GM19351 (cell line): ENCODE results near the gene OCEL1.
"Not testable (repeated sequence)": the region's sequence is repeated elsewhere in the genome, so short reads cannot be mapped to it uniquely, and the experiment has no call there.

ENCODE experiments used
- ATAC-seq: cut with Tn5 transposase; IDR thresholded peaks from one replicate; pipeline ENCODE4 v1.9.1; 2021; ENCODE audit warnings: mild to moderate bottlenecking, moderate library complexity; ENCODE audit not compliant: unreplicated experiment

OCEL1 gene

DNA sequence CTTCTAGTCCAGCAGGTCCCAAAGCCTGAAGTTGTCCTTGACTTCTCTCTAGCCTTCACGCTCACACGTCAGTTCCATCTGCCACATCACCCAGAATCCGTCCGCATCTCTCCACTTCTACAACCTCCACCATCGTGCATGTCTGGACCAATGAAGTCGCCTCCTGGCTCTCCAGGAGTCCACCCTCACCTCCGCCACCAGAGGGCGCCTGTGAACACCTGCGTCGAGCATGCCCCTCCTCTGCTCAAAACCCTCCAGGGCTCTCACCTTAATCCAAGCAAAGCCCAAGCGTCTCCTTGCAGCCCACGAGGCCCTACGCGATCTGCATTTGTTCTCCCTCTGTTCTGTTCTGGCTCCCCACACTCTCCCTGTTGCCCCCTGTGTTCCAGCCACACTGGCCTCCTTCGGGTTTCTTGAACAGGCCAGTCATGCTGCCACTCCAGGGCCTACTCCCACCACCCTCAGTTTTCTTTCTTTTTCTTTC lies 34.9 kb downstream of the OCEL1 start:
- ATAC-seq, result peak; percentile 79

DNA sequence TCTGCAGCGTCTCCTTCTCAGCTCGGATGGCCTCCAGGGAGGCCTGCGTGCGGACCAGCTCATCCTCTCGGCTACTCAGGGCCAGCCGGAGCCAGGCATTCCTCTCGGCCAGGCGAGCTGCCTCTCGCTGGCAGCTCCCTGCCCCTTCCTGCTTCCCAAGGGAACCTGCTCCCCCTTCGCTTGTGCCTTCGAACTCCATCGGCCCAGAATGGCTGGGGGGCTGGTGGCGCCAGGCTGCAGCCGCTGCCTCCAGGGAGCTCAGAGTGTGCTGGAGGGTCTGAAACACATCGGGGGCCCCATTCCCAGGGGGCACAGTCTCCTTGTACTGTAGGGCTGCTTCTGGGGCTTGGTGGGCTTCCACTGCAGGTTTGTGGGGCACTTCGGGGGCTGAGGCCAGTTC lies 36.5 kb downstream of the OCEL1 start:
- ATAC-seq, result no peak

DNA sequence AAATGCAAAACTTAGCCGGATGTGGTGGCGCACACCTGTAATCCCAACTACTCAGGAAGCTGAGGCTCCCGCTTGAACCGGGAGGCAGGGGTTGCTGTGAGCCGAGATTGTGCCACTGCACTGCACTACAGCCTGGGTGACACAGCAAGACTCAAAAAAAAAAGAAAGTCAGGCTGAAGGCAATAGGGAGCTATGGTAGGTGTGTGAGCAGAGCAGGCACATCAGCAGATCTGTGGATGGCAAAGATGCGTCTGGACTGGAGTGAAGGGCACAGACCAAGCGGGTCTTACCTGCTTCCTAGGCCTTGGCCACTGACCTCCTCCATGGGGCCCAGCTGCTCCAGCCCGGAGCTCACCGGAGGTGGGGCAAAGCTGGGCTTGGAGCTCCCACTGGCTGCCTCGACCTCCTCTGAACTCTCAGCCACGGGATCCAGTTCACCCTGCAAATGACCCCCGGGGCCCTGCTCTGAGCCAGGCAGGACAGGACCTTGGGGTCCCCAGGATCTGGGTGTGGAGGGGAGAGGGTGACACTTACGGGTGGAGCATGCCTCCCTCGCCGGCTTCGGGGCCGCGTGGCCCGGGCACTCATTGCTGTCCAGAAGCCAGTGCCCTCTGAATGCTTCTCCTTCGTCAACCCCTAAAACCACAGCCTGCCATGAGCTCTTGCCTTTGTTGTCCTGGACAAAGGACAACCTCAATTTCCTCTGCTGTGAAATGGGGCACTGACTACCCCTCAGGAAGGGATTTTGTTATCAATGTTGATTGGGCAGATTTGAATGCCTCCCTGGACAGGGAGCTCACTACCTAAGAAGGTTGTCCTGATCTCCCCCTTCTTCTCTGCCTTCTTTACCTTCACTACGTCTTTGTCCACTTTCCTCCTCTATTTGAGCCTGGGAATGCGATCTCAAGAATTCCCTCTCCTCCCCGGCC lies 38.0 kb downstream of the OCEL1 start:
- ATAC-seq, result no peak

DNA sequence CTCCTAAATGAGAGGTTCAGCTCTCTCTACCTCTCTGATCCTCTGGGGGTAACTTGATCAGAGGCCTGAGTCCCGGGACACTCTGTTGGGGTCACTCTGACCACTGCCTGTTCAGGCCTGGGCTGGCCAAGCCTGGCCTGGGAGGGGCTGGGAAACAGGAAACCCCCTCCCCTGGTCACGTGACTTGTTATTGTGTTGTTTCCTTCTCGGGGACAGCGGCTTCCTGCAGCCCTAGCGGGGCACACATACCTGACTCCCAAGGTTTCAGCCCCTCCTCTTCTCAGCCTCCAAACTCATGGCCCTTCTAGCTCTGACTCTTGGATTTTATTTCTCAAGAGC lies 38.6 kb downstream of the OCEL1 start, which contains the start of gene USHBP1:
USHBP1 (minus strand) TSS at position 105 of the 339 bp plus-strand sequence. CDS start 446 bp downstream, outside the sequence.
- ATAC-seq, result no peak

DNA sequence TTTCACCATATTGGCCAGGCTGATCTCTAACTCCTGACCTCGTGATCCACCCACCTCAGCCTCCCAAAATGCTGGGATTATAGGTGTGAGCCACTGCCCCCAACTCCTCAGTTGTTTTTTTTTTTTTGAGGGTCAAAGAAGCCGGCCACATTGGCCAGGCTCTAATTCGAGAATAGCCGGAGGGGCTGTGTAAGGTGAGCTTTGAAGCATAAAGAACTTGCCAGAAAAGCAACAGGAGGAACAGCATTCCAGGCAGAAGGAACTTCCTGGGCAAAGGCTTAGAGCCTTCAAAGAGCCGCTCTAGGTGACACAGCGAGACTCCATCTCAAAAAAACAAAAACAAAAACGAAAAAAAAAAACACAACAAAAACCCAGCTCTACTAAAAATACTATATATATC lies 40.0 kb downstream of the OCEL1 start:
- ATAC-seq, result no peak

DNA sequence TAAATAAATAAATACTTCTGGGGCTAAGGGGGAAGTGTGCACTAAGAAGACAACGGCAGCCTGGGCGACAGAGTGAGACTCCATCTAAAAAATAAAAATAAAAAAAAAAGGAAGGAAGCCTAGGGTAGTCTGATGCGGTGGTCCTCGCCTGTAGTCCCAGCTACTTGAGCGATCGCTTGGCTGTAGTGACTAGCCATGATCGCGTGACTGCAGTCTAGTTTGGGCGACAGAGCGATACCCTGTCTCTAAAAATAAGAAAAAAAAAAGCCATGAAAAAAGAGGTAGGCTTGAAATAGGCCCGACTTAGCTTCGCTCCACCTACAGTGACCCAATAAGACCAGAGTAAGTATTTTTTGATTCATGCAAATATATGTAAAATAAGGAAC lies 40.6 kb downstream of the OCEL1 start:
- peak; percentile 35 for ATAC-seq

DNA sequence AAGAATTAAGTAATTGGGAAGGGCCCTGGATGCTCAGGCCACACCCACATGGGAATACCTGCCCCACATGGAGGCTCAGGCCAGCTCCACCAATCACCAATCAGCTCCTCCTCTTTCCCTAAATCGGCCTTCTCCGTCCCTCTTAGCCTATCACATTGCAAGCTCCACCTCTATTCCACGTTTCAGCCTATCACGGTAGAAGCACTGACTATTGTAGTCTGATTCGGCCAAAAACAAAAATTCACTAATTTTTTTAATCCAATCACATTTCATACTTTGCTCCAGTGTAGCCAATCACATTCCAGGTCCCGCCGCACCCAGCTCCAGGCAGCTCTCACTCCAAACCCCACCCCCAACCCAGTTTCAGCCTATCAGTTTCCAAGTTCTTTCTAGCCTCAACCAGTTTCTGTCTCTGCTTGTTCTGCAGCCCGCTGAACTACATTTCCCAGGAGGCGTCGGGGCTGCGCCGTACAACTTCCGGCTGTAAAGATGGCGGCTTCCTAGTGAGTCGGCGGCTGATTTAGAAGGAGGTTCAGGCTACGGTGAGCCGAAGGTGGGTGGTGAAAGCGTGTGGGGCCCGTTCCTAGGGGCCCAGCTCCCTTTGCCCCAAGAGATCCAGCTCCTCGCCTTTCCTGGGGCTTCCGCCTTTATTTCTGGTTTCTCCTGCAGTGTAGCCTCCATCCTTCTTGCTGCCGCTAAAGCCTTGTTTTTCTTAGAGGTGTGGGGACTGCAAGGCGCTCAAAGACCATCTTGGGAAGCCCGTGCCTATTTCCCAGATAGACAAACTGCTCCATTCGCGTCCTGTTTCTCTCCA lies 41.2 kb downstream of the OCEL1 start, which contains the start of gene BABAM1:
BABAM1 (plus strand) TSS at position 469 of the 814 bp plus-strand sequence. CDS start 1,364 bp downstream, outside the sequence.
- peak; percentile 79 for ATAC-seq

DNA sequence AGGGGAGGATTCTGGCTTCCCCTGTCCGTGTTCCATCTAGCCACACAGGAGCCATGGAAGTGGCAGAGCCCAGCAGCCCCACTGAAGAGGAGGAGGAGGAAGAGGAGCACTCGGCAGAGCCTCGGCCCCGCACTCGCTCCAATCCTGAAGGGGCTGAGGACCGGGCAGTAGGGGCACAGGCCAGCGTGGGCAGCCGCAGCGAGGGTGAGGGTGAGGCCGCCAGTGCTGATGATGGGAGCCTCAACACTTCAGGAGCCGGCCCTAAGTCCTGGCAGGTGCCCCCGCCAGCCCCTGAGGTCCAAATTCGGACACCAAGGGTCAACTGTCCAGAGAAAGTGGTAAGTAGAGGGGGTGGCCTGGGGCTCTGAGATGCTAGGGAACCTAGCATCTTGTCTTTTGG lies 42.7 kb downstream of the OCEL1 start:
- ATAC-seq, result no peak

DNA sequence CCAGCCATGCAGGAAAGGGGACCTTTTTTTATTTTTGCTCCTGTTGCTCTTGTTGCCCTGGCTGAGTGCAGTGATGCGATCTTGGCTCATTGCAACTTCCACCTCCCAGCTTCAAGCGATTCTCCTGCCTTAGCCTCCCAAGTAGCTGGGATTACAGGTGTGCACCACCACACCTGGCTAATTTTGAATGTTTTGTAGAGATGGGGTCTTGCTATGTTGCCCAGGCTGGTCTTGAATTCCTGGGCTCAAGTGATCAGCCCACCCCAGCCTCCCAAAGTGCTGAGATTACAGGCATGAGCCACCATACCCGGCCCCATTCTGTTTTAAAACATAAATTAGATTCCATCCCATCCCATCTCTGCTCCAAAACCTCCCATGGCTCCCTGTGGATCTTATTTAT lies 48.9 kb downstream of the OCEL1 start:
- not testable (repeated sequence) for ATAC-seq

DNA sequence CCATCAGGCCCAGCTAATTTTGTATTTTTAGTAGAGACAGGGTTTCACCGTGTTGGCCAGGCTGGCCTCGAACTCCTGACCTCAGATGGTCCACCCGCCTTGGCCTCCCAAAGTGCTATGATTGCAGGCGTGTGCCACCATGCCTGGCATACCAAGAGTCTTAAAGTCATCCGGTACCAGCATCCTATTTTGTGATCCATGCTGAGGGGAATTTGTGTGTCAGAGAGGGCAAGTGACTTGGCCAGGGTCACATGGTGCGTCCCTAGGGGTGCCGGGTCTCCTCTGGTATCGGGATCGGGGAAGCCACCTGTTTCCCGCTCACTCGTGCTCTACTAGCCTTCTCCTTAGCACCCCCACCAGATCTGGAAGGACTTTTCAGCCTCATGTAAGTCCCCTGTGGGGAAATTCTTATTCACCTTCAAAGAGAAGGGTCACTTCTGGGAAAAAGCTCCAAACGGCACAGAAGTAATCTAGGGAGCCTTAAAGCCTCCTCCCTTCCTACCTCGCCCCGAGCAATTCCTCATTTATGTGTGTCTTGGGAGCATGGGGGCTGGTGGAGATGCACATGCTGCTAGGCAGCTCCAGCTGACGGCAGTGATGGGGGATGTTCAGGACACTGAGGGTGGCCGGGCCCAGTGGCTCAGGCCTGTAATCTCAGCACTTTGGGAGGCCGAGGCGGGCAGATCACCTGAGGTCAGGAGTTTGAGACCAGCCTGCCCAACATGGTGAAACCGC lies 49.6 kb downstream of the OCEL1 start:
- ATAC-seq, result no peak
